HG03196 (cell line): ENCODE data around the gene HK1.
"Not testable (repeated sequence)": the region's sequence is repeated elsewhere in the genome, so short reads cannot be mapped to it uniquely, and the experiment has no call there.

ENCODE experiments used
- ATAC-seq: cut with Tn5 transposase; IDR thresholded peaks from one replicate; pipeline ENCODE4 v1.9.1; 2021; ENCODE audit not compliant: unreplicated experiment

Gene HK1

DNA sequence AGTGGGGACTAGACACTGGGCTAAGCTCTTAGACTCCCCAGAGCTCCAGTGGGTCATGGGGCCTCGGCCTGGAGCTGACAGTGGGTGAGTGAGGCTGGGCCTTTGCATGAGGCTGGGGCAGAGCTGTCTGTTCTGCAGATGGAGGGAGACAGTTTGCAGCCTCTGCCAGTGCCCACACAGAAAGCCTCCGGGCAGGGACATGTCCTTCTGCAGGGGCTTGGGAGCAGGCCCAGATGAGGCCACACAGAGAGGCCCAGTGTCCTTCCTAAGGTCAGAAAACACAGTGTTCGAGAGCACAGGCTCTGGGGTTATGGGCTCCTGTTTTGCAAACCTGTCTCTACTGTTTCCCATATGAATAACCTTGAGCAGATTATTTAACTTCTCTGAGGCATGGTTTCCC, 25.1 kb upstream of the HK1 start:
- ATAC-seq = no peak

DNA sequence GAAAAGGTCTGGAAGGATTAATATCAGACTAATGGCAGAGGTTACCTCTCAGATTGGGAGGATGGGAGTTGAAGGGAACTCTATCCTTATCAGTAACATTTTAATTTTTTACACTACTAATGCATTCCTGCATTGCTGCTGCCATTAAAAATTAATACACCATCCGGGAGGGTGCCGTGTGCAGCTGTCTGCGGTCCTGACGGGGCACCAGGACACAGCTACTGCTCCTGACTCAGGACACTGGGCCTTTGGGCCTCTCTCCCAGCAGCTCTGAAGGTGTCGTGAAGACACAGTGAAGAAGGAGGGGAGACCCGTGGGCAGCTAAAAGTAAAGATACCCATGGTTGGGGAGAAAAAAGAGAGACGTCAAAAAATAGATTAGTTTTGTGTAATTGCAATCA, 23.4 kb upstream of the HK1 start:
- no peak for ATAC-seq

DNA sequence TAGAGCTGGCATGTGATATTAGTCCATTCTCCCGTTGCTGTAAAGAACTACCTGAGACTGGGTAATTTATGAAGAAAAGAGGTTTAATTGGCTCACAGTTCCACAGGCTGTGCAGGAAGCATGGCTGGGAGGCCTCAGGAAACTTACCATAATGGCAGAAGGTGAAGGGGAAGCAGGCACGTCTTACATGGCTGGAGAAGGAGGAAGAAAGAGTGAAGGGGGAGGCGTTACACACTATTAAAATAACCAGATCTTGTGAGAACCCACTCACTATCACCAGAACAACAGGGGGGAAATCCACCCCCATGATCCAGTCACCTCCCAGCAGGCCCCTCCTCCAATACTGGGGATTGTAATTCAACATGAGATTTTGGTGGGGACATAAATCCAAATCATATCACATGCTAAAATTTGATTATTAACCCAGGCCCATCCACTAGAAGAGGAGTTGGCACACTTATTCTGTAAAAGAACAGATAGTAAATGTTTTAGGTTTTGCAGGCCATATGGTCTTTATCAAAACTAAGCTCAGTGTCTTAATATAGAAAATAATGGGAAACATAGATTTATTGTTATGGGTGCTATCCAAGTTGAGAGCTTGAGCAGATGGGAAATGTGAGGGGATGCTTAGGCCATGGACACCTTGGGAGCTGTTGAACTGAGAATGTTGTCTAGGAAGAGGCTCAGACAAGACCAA, 18.6 kb upstream of the HK1 start:
- no peak for ATAC-seq

GRCh38 chr10:69261184-69261583, 17.1 kb upstream of the HK1 start:
- no peak for ATAC-seq

GRCh38 chr10:69262292-69262751, 16.0 kb upstream of the HK1 start:
- ATAC-seq = no peak

DNA sequence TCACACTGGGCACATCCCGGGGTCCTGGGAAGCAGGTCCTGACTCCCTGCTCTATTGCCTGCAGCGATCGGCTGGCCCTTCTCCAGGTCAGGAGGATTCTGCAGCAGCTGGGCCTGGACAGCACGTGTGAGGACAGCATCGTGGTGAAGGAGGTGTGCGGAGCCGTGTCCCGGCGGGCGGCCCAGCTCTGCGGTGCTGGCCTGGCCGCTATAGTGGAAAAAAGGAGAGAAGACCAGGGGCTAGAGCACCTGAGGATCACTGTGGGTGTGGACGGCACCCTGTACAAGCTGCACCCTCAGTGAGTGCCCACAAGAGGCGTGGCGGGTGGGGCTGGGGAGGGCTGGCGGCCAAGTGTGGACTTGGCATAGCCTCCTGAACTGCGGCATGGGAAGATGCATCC, 12.8 kb upstream of the HK1 start:
- ATAC-seq = no peak

DNA sequence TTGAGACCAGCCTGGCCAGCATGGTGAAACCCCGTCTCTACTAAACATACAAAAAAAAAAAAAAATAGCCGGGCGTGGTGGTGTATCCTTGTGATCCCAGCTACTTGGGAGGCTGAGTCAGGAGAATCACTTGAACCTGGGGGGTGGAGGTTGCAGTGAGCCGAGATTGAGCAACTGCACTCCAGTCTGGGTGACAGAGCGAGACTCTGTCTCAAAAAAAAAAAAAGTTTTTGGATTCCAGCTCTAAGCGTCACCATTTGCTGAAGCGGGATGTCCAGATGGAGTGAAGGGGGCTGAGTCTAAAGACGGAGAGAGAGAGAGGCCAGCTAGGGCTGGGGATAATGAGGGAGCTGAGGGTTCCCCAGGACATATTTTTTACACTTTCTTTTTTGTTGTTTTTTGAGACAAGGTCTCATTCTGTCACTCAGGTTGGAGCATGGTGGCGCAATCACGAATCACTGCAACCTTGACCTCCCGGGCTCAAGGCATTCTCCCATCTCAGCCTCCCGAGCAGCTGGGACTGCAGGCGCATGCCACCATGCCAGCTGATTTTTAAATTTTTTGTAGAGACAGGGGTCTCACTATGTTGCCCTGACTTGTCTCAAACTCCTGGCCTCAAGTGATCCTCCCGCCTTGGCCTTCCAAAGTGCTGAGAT, 9.4 kb upstream of the HK1 start:
- no peak for ATAC-seq

DNA sequence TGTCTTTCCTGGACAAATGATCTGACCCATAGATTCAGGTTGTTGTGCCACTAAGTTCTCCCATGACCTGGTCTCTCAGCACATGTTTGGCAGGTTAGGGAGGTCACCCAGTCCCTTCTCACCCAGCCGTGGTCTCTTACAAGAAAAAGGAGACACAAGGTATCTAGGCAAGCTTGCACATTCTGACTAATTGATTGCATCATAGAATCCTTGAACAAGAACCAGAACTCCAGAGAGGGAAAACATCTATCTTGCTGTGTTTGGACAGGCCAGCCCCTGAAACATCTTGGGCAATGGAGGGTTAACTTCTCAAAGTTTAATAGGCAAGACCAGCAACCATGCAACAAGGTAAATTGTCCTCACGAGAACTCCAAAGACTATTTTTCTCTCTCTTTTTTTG, 8.5 kb upstream of the HK1 start:
- ATAC-seq = no peak

DNA sequence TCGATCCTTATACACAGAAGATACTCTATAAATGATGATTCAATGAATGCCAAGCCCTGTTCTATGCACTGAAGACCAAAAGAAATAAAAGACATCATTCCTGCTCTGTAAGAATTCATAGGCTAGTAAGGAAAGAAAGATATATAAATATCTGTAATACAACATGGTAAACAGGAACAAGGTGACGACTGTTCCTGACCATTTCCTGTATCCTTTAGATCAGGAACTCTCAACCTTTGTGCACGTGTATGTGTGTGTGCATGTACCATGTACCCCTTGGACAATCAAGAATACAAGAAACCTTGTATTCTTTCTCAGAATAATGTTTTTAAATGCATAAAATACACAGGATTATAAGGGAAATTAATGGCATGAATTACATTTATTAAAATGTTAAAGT, 7.3 kb upstream of the HK1 start:
- ATAC-seq = no peak

DNA sequence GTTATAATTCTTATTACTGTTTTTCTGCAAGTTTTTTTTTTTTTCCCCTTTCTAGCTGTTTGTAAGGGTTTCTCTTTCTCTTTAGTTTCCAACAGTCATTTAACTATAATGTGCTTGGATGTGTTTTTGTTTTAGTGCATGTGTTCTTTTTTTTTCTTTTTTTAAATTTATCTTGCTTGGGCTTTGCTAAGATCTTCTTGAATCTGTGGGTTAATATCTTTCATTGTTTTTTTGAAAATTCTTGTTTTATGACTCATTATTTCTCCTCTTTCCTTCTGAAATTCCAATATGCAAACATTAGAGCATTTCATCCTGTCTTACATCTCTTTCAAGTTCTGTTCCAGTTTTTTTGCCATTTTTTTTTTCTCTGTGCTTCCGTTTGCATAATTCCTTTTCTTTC, 5.7 kb upstream of the HK1 start:
- ATAC-seq = no peak

DNA sequence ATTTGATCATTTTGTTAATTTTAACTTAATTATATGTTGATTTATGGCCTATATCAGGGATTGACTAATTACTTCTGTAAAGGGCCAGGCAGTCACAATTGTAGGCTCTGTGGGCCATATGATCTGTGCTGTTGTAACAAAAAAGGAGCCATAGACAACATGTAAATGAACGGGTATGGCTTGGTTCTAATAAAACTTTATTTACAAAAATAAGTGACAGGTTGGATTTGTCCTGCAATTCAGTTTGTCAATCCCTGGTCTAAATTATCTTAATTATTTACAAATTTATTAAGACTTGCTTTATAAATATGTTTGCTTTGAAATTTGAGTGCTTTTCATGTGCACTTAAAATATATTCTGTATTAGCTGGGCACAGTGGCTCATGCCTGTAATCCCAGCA, 2.9 kb upstream of the HK1 start:
- ATAC-seq = no peak

- ATAC-seq = no peak
These were observed 1.8 kb upstream of the HK1 start for GRCh38 chr10:69276503-69276902.

DNA sequence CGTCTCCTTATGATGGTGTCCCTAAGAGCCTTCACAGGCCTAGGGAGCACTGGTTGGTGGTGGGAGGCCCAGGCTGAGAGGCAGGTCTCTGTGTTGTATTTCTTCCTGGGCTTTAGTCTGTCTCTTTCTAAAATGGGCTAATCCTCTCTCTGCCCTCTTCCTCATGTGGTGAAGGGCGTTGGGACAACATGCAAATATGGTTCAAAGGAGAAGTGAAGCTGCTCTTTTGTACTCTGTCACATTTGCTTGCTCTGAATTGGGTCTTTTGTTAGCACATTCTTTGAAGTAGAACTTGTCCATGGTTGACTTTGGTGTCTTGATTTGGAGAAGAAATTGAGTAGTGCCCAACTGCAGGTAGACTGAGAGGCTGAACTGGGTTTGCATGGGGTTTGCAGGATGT, 814 bp downstream of the HK1 start:
- no peak for ATAC-seq

GRCh38 chr10:69281507-69282413, 3.5 kb downstream of the HK1 start:
- ATAC-seq = no peak

DNA sequence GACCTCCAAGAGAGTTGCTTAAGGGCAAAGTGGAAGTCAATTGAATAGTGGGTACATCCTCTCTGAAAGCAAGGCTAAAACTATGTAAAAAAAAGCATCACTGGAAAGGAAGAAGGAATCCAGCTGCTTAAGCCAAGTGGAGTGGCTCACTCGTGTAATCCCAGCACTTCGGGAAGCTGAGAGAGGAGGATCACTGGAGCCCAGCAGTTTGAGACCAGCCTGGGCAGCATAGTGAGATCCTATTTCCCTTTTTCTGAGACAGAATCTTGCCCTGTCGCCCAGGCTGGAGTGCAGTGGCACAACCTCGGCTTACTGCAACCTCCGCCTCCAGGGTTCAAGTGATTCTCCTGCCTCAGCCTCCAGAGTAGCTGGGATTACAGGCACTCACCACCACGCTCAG, 6.1 kb downstream of the HK1 start:
- not testable (repeated sequence) for ATAC-seq

- no peak for ATAC-seq
These were observed 7.4 kb downstream of the HK1 start for GRCh38 chr10:69285699-69286098.

- no peak for ATAC-seq
These were observed 8.9 kb downstream of the HK1 start for GRCh38 chr10:69287181-69287580.

GRCh38 chr10:69290993-69291392, 12.7 kb downstream of the HK1 start:
- no peak for ATAC-seq

DNA sequence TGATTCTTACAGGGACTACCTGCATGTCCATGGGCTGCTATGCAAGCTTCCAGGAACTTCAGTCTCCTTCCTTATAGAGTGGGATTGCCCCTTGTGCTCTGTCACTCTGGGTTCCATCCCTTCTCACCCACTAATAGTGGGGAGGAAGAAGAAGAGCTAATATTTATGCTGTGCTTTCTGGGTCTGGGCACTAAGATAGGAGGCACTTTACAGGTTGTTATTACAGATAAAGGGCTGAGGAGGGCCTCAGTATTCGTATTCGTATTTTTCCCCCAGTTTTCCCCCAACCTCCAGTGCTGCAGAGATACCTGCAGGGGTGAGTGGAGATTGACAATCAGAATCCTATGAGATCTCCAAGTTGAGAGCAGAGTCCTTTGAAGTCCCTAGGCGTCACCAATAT, 14.2 kb downstream of the HK1 start:
- no peak for ATAC-seq

DNA sequence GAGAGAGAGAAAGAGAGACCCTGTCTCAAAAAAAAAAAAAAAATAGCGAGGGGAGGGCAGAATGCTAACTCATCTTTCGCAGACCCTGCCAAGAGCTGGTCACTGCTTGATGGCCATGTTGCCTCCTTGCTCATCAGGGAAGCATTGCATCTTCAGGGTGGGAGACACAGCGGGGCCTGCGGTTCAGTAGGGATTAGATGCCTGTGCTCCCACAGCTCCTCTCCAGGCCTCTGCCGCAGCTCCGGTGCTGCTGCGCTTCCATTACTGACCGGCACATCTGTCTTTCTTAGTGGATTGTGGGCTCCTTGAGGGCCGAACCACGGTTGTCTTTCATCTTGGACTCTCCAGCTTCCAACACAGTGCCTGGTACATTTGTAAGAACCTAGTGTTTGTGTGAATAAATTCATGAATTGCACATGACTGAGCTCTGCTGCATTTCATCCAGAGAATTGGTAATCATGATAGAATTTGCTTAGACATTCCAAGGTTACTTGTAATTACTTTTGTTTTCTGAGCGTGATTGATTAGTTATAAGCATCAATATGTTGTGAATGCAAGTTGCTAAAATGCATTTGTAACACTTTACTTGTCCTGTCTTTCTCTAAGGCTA, 16.8 kb downstream of the HK1 start:
- no peak for ATAC-seq

DNA sequence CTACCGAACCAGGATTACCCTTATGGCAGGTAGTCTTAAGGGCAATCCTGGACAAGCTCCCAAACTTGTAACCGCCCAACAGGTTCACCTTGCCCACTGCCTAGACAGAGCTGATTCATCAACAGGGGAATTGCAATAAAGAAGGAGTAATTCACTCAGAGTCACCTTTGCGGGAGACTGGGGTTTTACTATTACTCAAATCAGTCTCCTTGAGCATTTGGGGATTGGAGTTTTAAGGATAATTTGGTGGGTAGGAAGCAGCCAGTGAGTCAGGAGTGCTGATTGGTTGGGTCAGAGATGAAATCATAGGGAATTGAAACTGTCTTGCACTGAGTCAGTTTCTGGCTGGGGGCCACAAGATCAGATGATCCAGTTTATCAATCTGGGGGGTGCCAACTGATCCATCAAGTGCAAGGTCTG, 25.3 kb downstream of the HK1 start:
- no peak for ATAC-seq
